Mesenchymal stem cell (in vitro differentiated cells and primary cell): Measurements from ENCODE around the gene SVIP.

Experiments used
- DNase-seq: peaks from one replicate; pipeline ENCODE4 v3.0.0-alpha.2; 2013
- H2AFZ ChIP-seq: one replicate; pipeline ENCODE4 v1.6.1; 2013; ENCODE audit warnings: low read depth, mild to moderate bottlenecking, control low read depth, inconsistent platforms, low read length, moderate library complexity
- H2AK5ac ChIP-seq: 2 replicates; pipeline ENCODE4 v1.6.1; 2013; ENCODE audit warnings: low read length, moderate library complexity, mild to moderate bottlenecking, inconsistent platforms; ENCODE audit not compliant: severe bottlenecking
- H2BK120ac ChIP-seq: one replicate; pipeline ENCODE4 v1.6.1; 2013; ENCODE audit warnings: low read depth, mild to moderate bottlenecking, inconsistent platforms, low read length, moderate library complexity
- H2BK12ac ChIP-seq, 2 experiments: one replicate each; pipeline ENCODE4 v1.6.1; 2013; ENCODE audit warnings: inconsistent platforms in 2 of 2, low read length in 2 of 2, mild to moderate bottlenecking in 2 of 2, moderate library complexity in 2 of 2, control low read depth in 1 of 2
- H2BK15ac ChIP-seq: one replicate; pipeline ENCODE4 v1.6.1; 2013; ENCODE audit warnings: mild to moderate bottlenecking, low read depth, inconsistent platforms; ENCODE audit not compliant: poor library complexity, severe bottlenecking
- H2BK5ac ChIP-seq: 2 replicates; pipeline ENCODE4 v1.6.1; 2013; ENCODE audit warnings: low read depth, mild to moderate bottlenecking, low read length, control low read depth, inconsistent platforms; ENCODE audit not compliant: poor library complexity, severe bottlenecking
- H3K14ac ChIP-seq, 2 experiments: one replicate each; pipeline ENCODE4 v1.6.1; 2013; ENCODE audit warnings: inconsistent platforms in 2 of 2, low read length in 2 of 2, control low read depth in 1 of 2, mild to moderate bottlenecking in 1 of 2, moderate library complexity in 1 of 2
- H3K18ac ChIP-seq, 2 experiments: one replicate each; pipeline ENCODE4 v1.6.1; 2013; ENCODE audit warnings: inconsistent platforms in 2 of 2, low read length in 2 of 2, control low read depth in 1 of 2, low read depth in 1 of 2, mild to moderate bottlenecking in 1 of 2
- H3K23ac ChIP-seq, 2 experiments: one replicate each; pipeline ENCODE4 v1.6.1; 2013; ENCODE audit warnings: inconsistent platforms in 2 of 2, low read length in 2 of 2, mild to moderate bottlenecking in 2 of 2, moderate library complexity in 2 of 2, control low read depth in 1 of 2
- H3K27ac ChIP-seq: 2 replicates; pipeline ENCODE4 v1.5.1; 2013; ENCODE audit warnings: mild to moderate bottlenecking, moderate library complexity, low read length, control low read depth, inconsistent platforms; ENCODE audit not compliant: poor library complexity, severe bottlenecking
- H3K27me3 ChIP-seq, 2 experiments: 2 replicates each; pipeline versions ENCODE4 v1.6.1 to v1.7.0; 2013; ENCODE audit warnings: low read length in 2 of 2, mild to moderate bottlenecking in 2 of 2, moderate library complexity in 2 of 2, control low read depth in 1 of 2, inconsistent platforms in 1 of 2; ENCODE audit not compliant: control insufficient read depth in 1 of 2, insufficient read depth in 1 of 2
- H3K36me3 ChIP-seq, 2 experiments: 2 replicates each; pipeline versions ENCODE4 v1.6.1 to v1.7.0; 2013; ENCODE audit warnings: low read length in 2 of 2, control low read depth in 1 of 2, inconsistent platforms in 1 of 2, low read depth in 1 of 2, mild to moderate bottlenecking in 1 of 2; ENCODE audit not compliant: insufficient read depth in 2 of 2, control insufficient read depth in 1 of 2
- H3K4ac ChIP-seq, 2 experiments: one replicate each; pipeline ENCODE4 v1.6.1; 2013; ENCODE audit warnings: inconsistent platforms in 2 of 2, low read length in 2 of 2, mild to moderate bottlenecking in 2 of 2, moderate library complexity in 2 of 2, control low read depth in 1 of 2, low read depth in 1 of 2
- H3K4me1 ChIP-seq: 2 replicates; pipeline ENCODE4 v1.6.1; 2013; ENCODE audit warnings: low read depth, low read length, control low read depth; ENCODE audit not compliant: control insufficient read depth, insufficient read depth
- H3K4me2 ChIP-seq: 2 replicates; pipeline ENCODE4 v1.6.1; 2013; ENCODE audit warnings: low read length, mild to moderate bottlenecking, inconsistent platforms; ENCODE audit not compliant: poor library complexity, severe bottlenecking
- H3K4me3 ChIP-seq, 2 experiments: 2 replicates each; pipeline versions ENCODE4 v1.5.1 to v1.7.0; 2013; ENCODE audit warnings: low read length in 2 of 2, mild to moderate bottlenecking in 2 of 2, control low read depth in 1 of 2, low read depth in 1 of 2; ENCODE audit not compliant: insufficient read depth in 1 of 2
- H3K79me1 ChIP-seq: replicated peaks from 2 replicates; pipeline ENCODE4 v1.6.1; 2013; ENCODE audit warnings: mild to moderate bottlenecking, control low read depth, low read length, inconsistent platforms; ENCODE audit not compliant: poor library complexity, severe bottlenecking
- H3K9ac ChIP-seq: 2 replicates; pipeline ENCODE4 v1.7.0; 2013; ENCODE audit warnings: mild to moderate bottlenecking, low read length, moderate library complexity
- H3K9me3 ChIP-seq: 2 replicates; pipeline ENCODE4 v1.7.0; 2013; ENCODE audit warnings: mild to moderate bottlenecking, low read length; ENCODE audit not compliant: control insufficient read depth
- H4K8ac ChIP-seq: one replicate; pipeline ENCODE4 v1.6.1; 2013; ENCODE audit warnings: inconsistent platforms, mild to moderate bottlenecking, low read length, moderate library complexity
- H4K91ac ChIP-seq: one replicate; pipeline ENCODE4 v1.6.1; 2013; ENCODE audit warnings: mild to moderate bottlenecking, low read length, inconsistent platforms
- WGBS: methylation state at CpG from one replicate; pipeline ENCODE4 v1.1.7; 2013; ENCODE audit warnings: mixed read lengths; 5-methylcytosine and 5-hydroxymethylcytosine counted together

The SVIP gene

DNA sequence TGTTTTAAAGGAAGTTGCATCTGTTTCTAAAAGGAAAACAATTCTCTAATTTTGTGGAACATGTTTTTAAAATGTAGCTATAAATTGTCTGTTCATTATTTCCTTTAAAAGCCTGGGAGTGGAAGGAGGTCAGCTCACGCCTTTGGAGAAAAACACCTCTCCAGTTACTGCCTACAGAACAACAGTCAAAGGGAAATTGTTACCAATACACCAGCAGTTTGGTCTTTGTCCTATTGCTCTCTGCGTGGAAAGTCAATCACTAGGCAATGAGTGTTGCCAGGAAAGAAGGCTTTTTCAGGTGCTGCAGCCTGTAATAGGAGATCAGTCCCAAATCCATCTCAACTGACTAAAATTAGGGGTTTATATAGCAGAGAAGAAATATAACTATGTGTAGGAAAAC is 22.2 kb downstream of the SVIP start:
- Histone ChIP-seq H3K14ac (no peak overlapping the region), H3K4me1 (no peaks in the 10 kb centered on the region), H2AK5ac (no peak overlapping the region), H3K4ac (no peak overlapping the region), H2BK5ac (no peak overlapping the region), H4K8ac (no peak overlapping the region), H4K91ac (no peak overlapping the region), H2BK120ac (no peak overlapping the region), H3K27me3 (no peaks in the 10 kb centered on the region), H2BK15ac (no peak overlapping the region), H3K4me3 (no peak overlapping the region), H2AFZ (no peak overlapping the region), H3K27ac (no peak overlapping the region), H3K9ac (no peak overlapping the region), H2BK12ac (no peak overlapping the region), H3K23ac (no peak overlapping the region), H3K18ac (no peak overlapping the region), H3K4me2 (no peak overlapping the region), H3K36me3 (no peaks in the 10 kb centered on the region), H3K79me1 (no peaks in the 10 kb centered on the region), H3K9me3 (no peaks in the 10 kb centered on the region)
- no peak for DNase-seq
- 75% methylated on average over 2 of the region's 2 CpGs for WGBS

GRCh38 chr11:22802861-22803260 is 26.7 kb downstream of the SVIP start:
- no peak overlapping the region for H3K4me2 ChIP-seq

DNA sequence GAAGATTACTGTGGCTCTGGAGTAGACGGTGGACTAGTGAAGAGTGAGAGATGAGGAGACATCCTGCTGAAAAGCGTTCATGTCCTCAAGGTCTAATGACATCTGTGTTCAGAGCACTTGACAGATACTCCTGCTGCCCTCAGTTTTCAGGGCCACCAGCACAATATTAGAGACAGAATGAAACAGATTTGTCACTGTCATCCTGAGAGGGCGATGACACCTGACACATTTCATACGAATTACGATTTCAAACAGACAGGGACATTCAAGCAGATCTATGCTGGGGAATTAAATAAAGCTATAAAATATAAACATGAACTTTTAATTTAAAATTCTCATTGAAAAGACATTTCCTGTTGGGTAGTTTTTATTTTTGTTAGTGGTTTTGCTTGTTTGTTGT is 29.1 kb downstream of the SVIP start:
- WGBS: 64% methylated on average over 2 of the region's 5 CpGs
- DNase-seq: no peak
- H2BK5ac ChIP-seq: no peak overlapping the region

More at GRCh38 chr11:22802861-22803260, 26.7 kb downstream of the SVIP start:
- no peak overlapping the region for H2AK5ac ChIP-seq
- no peak overlapping the region for H3K9ac ChIP-seq
- WGBS: 88% methylated on average over 4 of the region's 4 CpGs
- no peak for DNase-seq
- no peak overlapping the region for H2BK5ac ChIP-seq
- H4K8ac ChIP-seq: no peak overlapping the region
- H3K14ac ChIP-seq: no peak overlapping the region
- H3K36me3 ChIP-seq: no peaks in the 10 kb centered on the region
- no peaks in the 10 kb centered on the region for H3K79me1 ChIP-seq
- H2BK12ac ChIP-seq: no peak overlapping the region
- H3K4ac ChIP-seq: no peak overlapping the region
- peaks cover 5% of the 10 kb centered on the region in 2 experiments for H3K27me3 ChIP-seq
- H2AFZ ChIP-seq: no peak overlapping the region
- H4K91ac ChIP-seq: no peak overlapping the region
- H3K23ac ChIP-seq: no peak overlapping the region
- H2BK120ac ChIP-seq: no peak overlapping the region
- H3K27ac ChIP-seq: no peak overlapping the region
- no peaks in the 10 kb centered on the region for H3K4me1 ChIP-seq
- no peak overlapping the region for H2BK15ac ChIP-seq
- no peak overlapping the region for H3K4me3 ChIP-seq
- H3K9me3 ChIP-seq: no peaks in the 10 kb centered on the region
- H3K18ac ChIP-seq: no peak overlapping the region

DNA sequence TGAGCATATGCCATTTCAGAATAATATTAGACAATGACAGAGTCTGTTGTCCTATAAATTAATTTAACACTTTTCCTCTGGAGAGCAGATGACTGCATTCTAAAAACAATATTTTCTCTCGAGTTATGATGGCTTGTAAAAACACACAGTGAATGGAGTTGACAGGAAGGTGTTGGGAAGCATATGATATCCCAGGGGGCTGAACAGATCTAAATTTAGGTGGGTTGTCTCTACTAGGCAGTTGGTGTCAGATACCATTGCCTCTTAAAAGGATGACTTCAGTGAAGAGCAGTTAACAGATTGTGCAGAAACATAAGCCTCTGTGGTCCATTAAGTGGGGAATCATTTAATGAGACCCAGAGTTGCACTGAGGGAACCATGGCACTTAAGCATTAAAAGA is 30.7 kb downstream of the SVIP start:
- no peaks in the 10 kb centered on the region for H3K4me1 ChIP-seq
- H4K91ac ChIP-seq: no peak overlapping the region
- H3K36me3 ChIP-seq: no peaks in the 10 kb centered on the region
- H2BK12ac ChIP-seq: no peak overlapping the region
- no peak overlapping the region for H3K9ac ChIP-seq
- H3K23ac ChIP-seq: no peak overlapping the region
- no peak for DNase-seq
- no peak overlapping the region for H2AFZ ChIP-seq
- no peak overlapping the region for H3K14ac ChIP-seq
- no peak overlapping the region for H3K18ac ChIP-seq
- 73% methylated on average over 1 of the region's 1 CpG for WGBS
- no peaks in the 10 kb centered on the region for H3K79me1 ChIP-seq
- no peak overlapping the region for H3K4me2 ChIP-seq
- no peak overlapping the region for H3K4me3 ChIP-seq
- H2BK120ac ChIP-seq: no peak overlapping the region
- H2AK5ac ChIP-seq: no peak overlapping the region
- H2BK15ac ChIP-seq: no peak overlapping the region
- H3K27ac ChIP-seq: no peak overlapping the region
- no peak overlapping the region for H4K8ac ChIP-seq
- no peak overlapping the region for H2BK5ac ChIP-seq
- H3K9me3 ChIP-seq: no peaks in the 10 kb centered on the region
- no peak overlapping the region for H3K4ac ChIP-seq
- H3K27me3 ChIP-seq: peaks cover 5% of the 10 kb centered on the region in 2 experiments

More for the DNA sequence above, 29.1 kb downstream of the SVIP start:
- Histone ChIP-seq H4K91ac (no peak overlapping the region), H3K27ac (no peak overlapping the region), H3K79me1 (no peaks in the 10 kb centered on the region), H4K8ac (no peak overlapping the region), H2BK12ac (no peak overlapping the region), H3K9me3 (no peaks in the 10 kb centered on the region), H3K14ac (no peak overlapping the region), H3K18ac (no peak overlapping the region), H3K4me1 (no peaks in the 10 kb centered on the region), H2BK15ac (no peak overlapping the region), H3K9ac (no peak overlapping the region), H2AFZ (no peak overlapping the region), H3K4me2 (no peak overlapping the region), H3K23ac (no peak overlapping the region), H3K4me3 (no peak overlapping the region), H3K36me3 (no peaks in the 10 kb centered on the region), H2BK120ac (no peak overlapping the region), H3K4ac (no peak overlapping the region), H3K27me3 (peaks cover 5% of the 10 kb centered on the region in 2 experiments), H2AK5ac (no peak overlapping the region)
